Measurements from ENCODE around the gene PTPRD.

DNA sequence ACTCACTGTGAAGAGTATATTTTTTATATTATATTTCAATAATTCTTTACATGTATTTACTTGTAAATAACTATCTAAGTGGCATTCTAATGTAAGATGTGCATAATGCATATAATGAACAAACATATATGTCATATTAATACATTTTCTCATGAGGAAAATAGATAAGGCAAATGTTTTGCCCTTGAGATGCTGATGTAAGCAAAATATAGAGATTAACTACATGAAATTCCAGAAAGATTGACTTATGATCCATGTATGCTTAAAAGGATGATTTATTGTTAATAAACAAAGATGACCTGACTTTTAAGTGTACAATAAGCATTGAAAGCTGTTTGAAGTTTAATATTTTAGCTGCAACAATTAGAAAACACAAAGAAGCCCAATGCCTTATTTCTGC lies 559.9 kb downstream of the PTPRD start:
- no peak for TF ChIP-seq CTCF (IDR thresholded peaks at IDR 0.05)
- no peak for TF ChIP-seq EZH2 (IDR thresholded peaks at IDR 0.05)

Data from neural progenitor cell (in vitro differentiated cells).